Breast epithelium (tissue), 3 donors: Measurements from ENCODE around the gene JAGN1.

ENCODE experiments used
- POLR2A ChIP-seq: fragments of 450-650 bp; IDR thresholded peaks from one replicate; pipeline ENCODE4 v1.6.1; 2016; ENCODE audit warnings: antibody characterized with exemption, mild to moderate bottlenecking, moderate library complexity
- TF ChIP-seq, protein P1 (sequence below), 3 donors: fragments of 450-650 bp; IDR thresholded peaks; one replicate each; pipeline ENCODE4 v1.5.1; 2016 to 2017; ENCODE audit warnings: antibody characterized with exemption in 3 of 3, mild to moderate bottlenecking in 3 of 3, moderate library complexity in 3 of 3

GRCh38 chr3:9901967-9902366 is 11.6 kb downstream of the JAGN1 start:
- TF ChIP-seq, protein P1, sequence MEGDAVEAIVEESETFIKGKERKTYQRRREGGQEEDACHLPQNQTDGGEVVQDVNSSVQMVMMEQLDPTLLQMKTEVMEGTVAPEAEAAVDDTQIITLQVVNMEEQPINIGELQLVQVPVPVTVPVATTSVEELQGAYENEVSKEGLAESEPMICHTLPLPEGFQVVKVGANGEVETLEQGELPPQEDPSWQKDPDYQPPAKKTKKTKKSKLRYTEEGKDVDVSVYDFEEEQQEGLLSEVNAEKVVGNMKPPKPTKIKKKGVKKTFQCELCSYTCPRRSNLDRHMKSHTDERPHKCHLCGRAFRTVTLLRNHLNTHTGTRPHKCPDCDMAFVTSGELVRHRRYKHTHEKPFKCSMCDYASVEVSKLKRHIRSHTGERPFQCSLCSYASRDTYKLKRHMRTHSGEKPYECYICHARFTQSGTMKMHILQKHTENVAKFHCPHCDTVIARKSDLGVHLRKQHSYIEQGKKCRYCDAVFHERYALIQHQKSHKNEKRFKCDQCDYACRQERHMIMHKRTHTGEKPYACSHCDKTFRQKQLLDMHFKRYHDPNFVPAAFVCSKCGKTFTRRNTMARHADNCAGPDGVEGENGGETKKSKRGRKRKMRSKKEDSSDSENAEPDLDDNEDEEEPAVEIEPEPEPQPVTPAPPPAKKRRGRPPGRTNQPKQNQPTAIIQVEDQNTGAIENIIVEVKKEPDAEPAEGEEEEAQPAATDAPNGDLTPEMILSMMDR (IDR thresholded peaks at IDR 0.05), result no peak
- TF ChIP-seq POLR2A, result no peak
